ENCODE data around the gene MSMP. TPM values are rescaled to one million over a fixed set of nuclear protein-coding genes. Genes with fewer than 3 reads are reported as not detected.

Gene MSMP
- total and polyA plus RNA-seq, 9 of the 15 experiments (the other 6 are each of a cell fraction or from before 2014, with no cell fraction given): 0.60 TPM; not detected in 8

DNA sequence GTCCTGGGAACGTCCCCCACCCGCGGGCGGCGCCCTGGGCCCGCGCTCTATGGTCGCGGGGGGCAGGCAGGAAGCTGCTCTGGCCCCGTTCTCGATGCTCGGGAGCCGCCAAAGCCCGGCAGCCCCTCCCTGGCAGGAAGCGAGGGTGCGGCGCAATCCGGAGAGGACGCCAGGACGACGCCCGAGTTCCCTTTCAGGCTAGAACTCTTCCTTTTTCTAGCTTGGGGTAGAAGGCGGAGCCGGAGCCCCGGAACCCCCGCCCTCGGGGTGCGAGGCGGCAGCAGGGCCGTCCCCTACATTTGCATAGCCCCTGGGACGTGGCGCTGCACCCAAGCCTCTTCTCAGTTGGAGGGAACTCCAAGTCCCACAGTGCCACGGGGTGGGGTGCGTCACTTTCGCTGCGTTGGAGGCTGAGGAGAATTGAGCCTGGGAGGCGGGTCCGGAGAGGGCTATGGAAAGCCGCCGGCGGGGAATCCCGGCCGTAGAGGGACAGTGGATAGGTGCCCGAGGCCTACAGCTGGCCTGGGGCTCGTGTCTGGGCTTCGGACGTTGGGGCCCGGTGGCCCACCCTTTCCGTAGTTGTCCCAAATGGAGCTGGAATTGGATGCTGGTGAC, 21.8 kb downstream of the MSMP start, which contains the start of the genes CREB3 and TLN1 (continued):
- TF ChIP-seq RBBP5 (IDR thresholded peaks at IDR 0.05; ENCODE audit: borderline replicate concordance, insufficient read depth, low read length, poor library complexity, severe bottlenecking): peak; percentile 37
- TF ChIP-seq TRIM28 (IDR thresholded peaks at IDR 0.05): no peak
- peak; percentile 84 for TF ChIP-seq CXXC5 (CRISPR knock-in tag; IDR thresholded peaks at IDR 0.05)
- TF ChIP-seq ESRRA (IDR thresholded peaks at IDR 0.05; ENCODE audit: borderline replicate concordance, low read depth): peak; percentile 85
- TF ChIP-seq KHSRP (IDR thresholded peaks at IDR 0.05): no peak
- no peak for TF ChIP-seq ZNF445 (CRISPR knock-in tag; IDR thresholded peaks at IDR 0.05; ENCODE audit: low read depth)
- TF ChIP-seq GATA2 (CRISPR knock-in tag; IDR thresholded peaks at IDR 0.05): no peak
- peak; percentile 35; the same call in 1 of the 2 replicates for TF ChIP-seq XRCC5 (IDR thresholded peaks at IDR 0.05; ENCODE audit: low read depth, low read length)
- TF ChIP-seq ZNF589 (CRISPR knock-in tag; IDR thresholded peaks at IDR 0.05; ENCODE audit: low read depth): no peak
- TF ChIP-seq, protein P1, sequence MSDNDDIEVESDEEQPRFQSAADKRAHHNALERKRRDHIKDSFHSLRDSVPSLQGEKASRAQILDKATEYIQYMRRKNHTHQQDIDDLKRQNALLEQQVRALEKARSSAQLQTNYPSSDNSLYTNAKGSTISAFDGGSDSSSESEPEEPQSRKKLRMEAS (CRISPR knock-in tag; IDR thresholded peaks at IDR 0.05): peak; percentile 45; the same call in 1 of the 2 replicates
- TF ChIP-seq PTBP1 (IDR thresholded peaks at IDR 0.05; ENCODE audit: low read depth, low read length): no peak
- TF ChIP-seq NFIX (CRISPR knock-in tag; IDR thresholded peaks at IDR 0.05; ENCODE audit: low read depth): no peak
- TF ChIP-seq NR2C2 (CRISPR knock-in tag; IDR thresholded peaks at IDR 0.05): peak; percentile 25; the same call in 1 of the 2 replicates
- TF ChIP-seq NR2C2 (tag; IDR thresholded peaks at IDR 0.05): no peak; the same call in 1 of the 2 replicates
- no peak for TF ChIP-seq ZNF316 (IDR thresholded peaks at IDR 0.05)
- TF ChIP-seq DACH1 (IDR thresholded peaks at IDR 0.05; ENCODE audit: partially characterized antibody): no peak
- no peak for TF ChIP-seq POLR3G (IDR thresholded peaks at IDR 0.05; ENCODE audit: extremely low read depth, insufficient read length, insufficient replicate concordance)
- TF ChIP-seq COPS2 (conservative IDR thresholded peaks at IDR 0.05): no peak
- TF ChIP-seq ARID1B (IDR thresholded peaks at IDR 0.05): no peak
- TF ChIP-seq CREM (IDR thresholded peaks at IDR 0.05; ENCODE audit: low read depth): peak; percentile 96
- no peak for TF ChIP-seq THRB (CRISPR knock-in tag; conservative IDR thresholded peaks at IDR 0.05)
- TF ChIP-seq, protein P2, sequence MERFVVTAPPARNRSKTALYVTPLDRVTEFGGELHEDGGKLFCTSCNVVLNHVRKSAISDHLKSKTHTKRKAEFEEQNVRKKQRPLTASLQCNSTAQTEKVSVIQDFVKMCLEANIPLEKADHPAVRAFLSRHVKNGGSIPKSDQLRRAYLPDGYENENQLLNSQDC (CRISPR knock-in tag; IDR thresholded peaks at IDR 0.05): no peak
- TF ChIP-seq, protein P3, sequence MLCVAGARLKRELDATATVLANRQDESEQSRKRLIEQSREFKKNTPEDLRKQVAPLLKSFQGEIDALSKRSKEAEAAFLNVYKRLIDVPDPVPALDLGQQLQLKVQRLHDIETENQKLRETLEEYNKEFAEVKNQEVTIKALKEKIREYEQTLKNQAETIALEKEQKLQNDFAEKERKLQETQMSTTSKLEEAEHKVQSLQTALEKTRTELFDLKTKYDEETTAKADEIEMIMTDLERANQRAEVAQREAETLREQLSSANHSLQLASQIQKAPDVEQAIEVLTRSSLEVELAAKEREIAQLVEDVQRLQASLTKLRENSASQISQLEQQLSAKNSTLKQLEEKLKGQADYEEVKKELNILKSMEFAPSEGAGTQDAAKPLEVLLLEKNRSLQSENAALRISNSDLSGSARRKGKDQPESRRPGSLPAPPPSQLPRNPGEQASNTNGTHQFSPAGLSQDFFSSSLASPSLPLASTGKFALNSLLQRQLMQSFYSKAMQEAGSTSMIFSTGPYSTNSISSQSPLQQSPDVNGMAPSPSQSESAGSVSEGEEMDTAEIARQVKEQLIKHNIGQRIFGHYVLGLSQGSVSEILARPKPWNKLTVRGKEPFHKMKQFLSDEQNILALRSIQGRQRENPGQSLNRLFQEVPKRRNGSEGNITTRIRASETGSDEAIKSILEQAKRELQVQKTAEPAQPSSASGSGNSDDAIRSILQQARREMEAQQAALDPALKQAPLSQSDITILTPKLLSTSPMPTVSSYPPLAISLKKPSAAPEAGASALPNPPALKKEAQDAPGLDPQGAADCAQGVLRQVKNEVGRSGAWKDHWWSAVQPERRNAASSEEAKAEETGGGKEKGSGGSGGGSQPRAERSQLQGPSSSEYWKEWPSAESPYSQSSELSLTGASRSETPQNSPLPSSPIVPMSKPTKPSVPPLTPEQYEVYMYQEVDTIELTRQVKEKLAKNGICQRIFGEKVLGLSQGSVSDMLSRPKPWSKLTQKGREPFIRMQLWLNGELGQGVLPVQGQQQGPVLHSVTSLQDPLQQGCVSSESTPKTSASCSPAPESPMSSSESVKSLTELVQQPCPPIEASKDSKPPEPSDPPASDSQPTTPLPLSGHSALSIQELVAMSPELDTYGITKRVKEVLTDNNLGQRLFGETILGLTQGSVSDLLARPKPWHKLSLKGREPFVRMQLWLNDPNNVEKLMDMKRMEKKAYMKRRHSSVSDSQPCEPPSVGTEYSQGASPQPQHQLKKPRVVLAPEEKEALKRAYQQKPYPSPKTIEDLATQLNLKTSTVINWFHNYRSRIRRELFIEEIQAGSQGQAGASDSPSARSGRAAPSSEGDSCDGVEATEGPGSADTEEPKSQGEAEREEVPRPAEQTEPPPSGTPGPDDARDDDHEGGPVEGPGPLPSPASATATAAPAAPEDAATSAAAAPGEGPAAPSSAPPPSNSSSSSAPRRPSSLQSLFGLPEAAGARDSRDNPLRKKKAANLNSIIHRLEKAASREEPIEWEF (CRISPR knock-in tag; IDR thresholded peaks at IDR 0.05): no peak
- no peak for TF ChIP-seq KLF1 (tag; IDR thresholded peaks at IDR 0.05)

Measured in K562 (cell line).